HG02884 (cell line): ENCODE data around the gene FAM118A.
"Not testable (repeated sequence)": the region's sequence is repeated elsewhere in the genome, so short reads cannot be mapped to it uniquely, and the experiment has no call there.

Experiments used
- ATAC-seq: cut with Tn5 transposase; IDR thresholded peaks from one replicate; pipeline ENCODE4 v1.9.1; 2021; ENCODE audit warnings: mild to moderate bottlenecking, moderate library complexity; ENCODE audit not compliant: unreplicated experiment

FAM118A gene

DNA sequence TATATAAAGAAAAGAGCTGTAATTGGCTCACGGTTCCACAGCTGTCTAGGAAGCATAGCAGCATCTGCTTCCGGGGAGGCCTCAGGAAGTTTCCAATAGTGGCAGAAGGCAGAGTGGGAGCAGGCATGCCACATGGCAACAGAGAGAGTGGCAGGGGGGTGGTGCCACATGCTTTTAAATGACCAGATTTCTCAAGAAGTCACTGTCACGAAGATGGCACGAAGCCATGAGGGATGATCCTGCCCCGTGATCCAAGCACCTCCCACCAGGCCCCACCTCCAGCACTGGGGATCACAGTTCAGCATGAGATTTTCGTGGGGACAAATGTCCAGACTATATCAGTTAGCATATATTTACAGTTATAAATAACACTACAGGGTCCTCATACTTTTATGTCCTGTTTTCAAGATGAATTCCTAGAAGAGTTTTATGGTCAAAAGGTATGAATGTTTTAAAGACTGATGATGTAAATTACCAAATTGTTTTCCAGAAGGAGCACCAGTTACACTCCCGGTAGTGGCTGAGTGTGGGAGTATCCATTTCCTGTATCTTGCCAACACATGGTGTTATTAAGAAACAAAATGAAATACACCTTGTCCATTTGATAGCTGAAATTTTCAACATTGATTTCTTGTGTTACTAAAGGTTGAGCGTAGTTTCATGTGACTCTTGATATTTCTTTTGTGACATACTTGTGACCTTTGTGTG, 19.2 kb downstream of the FAM118A start:
- ATAC-seq: no peak

DNA sequence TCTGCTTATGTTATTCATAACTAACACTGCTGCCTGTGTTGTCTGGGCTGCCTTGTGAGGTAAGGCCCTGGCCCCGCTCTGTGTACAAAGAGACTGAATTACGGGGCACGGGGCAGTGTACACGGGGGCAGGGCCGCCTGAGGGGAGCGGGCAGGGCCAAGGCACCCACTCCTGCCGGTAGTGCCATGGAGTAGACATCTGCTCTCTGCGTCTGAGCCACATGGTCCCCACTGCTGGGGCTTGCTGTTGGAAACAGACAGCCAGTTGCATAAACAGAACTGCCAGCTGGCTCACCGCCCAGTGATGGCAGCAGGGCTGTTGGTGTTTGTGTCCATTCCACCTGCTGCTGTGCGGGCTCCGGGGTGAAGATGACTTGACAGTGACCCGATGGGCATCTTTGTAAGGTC, 19.8 kb downstream of the FAM118A start:
- ATAC-seq: no peak

DNA sequence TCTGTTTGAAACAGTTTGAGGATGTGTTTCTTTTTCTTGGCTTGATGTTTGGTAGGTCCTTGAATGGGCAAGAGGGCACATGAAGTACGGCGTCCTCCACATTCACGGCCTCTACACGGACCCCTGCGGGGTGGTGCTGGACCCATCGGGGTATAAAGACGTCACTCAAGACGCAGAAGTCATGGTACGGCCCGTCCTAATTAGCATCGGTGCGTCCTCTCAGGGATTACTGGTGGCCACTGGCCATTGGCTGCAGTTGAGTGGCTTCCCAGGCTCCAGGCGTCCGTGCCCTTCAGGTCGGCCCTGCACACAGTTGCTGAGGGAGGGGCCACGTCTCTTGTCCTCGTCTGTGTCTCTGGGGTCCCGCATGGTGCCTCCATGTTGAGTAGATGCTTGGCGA, 20.8 kb downstream of the FAM118A start:
- no peak for ATAC-seq

DNA sequence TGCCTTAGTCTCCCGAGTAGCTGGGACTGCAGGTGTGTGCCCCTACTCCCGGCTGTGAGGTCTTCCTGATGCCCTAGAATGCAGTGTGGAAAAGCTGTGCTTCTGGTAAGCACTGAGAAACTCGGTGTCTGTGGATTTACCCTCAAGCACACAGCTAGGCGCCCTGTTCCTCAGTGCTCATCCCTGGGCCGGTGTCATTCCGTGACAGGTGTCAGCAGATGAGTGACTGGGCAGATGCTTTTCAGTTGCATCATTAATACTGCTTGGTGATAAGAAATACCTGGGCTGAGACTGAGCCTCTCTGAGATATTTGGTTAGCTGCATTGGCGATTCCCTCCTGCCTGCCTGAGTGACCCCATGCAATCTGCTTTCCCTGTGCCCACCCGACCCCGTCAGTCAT, 21.8 kb downstream of the FAM118A start:
- no peak for ATAC-seq

DNA sequence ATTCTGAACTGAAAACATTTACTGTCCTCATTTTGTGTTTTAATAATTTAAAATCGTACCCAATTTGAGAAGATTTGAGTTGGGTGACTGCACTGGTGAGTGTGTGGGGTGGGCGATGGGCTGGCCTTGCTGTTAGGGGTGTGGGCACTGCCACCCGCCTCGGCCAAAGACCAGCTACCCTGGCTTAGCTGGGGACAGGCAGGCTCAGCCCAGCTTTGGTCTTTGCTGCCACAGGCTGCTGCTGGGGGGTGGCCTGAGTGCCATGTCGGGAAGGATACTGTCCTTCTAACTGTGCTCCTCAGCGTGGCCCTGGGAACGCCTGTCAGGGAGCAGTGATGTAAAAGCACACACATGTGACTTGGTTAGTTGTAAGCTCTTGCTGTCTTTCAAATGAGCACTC, 22.3 kb downstream of the FAM118A start:
- ATAC-seq: no peak

DNA sequence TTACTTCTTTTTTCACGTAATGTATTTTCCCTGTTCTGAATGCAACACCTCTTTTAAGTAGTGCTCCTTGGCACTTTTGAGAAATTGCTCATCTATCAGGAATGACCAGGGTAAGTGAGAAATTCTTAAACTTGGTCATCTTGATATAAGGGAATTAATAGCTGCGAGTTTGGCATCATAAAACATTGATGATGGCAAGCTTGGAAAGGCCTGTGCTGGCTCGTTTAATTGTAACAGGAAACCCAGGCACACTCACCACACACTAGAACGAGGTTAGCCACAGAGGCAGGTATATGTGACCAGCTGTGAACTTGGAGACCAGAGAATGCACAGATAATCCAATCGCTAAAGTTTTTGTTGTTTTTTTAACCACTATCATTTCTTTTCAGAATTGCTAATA, 24.3 kb downstream of the FAM118A start:
- no peak for ATAC-seq

DNA sequence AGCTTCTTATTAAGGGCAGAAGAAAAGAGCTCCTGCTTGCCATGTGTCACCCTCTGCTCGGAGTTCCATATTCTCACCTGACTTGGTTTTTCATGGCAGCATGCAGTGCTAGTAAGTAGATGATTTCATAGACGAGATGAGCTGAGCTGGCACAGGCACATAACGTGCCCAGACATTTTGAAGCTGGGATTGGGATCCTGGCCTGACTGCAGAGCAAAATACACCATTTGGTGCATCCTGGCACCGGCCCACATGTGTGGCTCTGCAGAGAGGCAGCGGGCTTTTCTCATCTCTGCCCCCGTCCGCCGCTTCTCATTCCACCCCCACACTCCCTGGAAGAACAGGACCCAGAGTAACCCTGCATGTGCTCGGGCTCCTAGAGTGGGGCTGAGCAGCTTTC, 24.8 kb downstream of the FAM118A start:
- no peak for ATAC-seq

DNA sequence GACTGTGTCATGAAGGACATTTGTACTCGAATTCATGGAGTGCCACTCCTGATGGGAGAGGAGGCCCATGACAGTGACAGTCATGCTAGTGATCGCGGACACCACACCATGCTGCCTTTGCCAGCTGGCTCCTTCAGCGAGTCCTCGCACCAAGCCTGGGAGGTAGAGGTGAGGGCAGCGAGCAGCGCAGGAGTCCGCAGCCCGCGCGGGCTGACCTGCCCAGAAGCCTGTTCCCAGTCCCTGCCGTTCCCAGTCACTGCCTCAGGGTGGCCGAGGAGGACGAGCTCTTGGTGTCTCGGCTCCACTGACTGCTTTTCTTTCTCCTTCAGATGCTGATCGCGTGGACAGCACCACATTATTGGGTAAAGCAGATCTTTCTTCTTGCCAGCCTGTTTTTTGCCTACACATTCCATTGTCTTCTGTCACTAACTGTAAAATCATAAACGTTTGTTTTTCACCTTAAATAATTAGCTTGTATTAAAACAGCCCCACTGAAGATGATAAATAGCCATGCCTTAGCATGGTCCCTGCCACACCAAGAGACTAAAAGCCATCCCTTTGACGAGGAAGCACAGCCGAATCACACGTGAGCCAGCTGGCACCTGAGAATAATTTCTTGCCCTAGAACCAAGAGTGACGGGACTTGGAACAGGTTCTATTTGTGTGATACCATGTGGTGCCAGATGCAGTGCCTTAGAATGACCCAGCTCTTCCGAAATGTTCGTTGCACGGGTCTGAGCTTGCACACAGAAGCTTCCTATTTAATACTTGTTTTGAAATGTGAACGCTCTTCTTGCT, 25.5 kb downstream of the FAM118A start:
- no peak for ATAC-seq

DNA sequence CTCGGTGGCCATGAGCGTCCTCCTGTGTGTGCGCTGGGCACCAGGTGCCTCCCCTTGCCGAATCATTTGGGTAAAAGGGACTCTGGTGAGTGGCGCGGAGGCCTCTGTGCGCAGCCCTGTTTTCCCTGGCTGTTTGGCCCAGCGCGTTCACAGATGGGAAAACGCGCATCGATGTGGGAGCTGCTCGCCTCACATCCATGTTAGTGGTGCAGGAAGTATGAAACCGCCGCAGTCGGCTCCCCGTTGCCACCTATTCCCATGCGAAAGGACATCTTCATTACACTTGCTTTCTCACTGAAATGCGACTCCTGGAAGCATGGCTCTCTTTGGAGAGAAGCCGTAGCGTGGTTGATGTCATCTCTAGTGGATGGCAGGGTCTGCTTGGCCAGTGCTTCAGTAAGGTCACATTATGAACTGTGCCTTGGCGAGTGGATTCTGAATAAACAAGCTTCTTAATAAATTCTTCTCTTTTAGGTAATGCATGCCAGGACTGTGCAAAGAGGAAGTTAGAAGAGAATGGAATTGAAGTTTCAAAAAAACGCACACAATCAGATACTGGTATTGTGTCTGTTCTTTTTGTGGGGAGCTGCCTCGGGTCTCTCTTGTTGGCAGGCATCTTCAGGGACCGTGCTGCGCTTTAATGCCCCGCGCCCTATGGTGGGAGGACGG, 26.3 kb downstream of the FAM118A start:
- no peak for ATAC-seq

DNA sequence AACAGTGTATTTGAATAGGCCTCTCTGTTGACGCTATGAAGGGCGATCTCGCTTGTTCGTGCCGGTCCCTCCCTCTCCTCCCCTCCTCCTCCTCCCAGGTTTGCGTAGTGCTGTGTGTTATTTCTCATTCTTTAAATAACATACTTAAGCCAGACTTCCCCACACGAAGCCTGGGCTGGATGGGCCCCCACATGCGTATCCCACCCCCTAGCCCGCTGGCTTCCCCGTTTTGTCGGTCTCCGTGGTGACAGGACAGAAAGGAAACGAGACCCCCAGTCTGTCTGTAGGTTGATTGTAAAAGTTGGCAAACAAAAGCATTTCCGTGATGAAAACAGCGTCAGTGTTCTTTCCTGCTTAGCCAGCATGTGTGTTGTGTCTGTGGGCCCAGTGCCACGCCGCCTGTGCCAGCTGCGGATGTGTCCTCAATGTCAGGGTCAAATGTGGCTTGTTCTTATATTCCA, 27.3 kb downstream of the FAM118A start:
- no peak for ATAC-seq

DNA sequence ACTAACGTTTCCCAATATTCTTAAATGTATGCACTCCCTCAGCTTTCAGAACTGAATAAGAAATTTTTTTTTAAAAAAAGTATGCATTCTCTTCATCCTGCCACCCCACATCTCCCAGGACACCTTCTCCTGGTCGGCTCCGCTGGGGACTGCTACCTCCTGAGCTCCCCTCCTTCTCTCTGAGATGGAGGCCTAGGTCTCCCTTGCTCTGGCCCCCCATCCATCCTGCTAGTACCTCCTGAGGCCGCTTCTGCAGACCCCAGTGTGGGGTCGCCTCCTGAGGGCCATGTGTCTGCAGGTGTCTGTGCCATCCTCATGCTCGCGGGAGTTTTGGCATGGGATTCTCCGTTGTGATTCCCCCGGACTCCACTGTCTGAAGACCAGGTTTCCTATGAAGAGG, 27.8 kb downstream of the FAM118A start:
- ATAC-seq: no peak

DNA sequence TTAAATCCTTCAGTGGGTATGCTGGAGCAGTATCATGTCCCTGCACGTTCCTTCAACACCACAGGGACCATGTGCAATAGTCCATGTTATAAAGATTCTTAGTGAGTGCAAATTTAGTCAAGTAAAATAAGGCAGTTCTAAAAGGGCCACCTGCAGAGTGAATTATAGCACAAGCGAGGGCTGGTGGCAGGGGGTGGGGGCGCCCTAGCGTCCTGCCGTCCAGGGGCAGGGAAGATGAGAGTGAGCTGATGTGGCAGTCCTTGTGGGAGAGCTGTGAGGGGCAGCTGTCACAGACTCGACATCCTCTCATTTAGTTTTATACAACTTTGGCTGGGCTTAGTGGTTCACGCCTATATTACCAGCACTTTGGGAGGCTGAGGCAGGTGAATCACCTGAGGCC, 29.1 kb downstream of the FAM118A start:
- no peak for ATAC-seq

DNA sequence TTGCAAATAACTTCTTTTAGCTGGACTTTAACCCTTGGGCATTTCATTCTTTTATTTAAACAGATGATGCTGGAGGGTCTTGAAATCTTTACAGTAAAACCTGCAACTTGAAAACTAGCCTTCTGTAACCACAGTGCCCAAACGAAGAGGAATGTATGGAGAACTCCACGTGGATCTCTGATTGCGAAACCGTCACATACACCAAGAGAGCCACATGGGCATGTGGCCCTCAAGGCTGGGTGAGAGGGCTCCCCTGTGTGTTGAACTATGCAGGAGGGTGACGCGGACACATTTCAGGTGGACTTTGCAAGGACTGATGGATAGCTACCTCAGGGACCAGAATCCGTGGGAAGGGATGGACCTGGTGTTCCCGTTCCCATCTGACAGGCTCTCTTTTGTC, 30.6 kb downstream of the FAM118A start:
- no peak for ATAC-seq

DNA sequence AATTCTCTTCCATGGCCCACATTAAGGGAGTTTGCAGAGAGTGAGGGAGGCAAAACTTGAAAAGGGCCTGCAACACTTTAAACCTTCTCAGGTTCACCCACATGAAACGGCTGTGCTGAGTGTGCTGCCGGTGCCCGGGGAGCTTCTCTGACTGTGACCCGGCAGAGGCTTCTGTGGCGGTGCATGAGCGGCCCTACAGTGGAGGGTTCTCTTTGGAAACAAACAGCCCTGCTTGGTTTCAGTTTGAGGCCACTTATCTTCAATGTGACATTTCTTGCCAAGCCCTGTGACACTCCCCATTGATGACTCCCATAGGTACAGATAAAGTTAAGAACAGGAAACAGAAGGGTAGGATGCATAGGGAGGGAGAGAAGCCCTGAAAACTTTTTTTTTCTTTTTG, 31.8 kb downstream of the FAM118A start:
- no peak for ATAC-seq

DNA sequence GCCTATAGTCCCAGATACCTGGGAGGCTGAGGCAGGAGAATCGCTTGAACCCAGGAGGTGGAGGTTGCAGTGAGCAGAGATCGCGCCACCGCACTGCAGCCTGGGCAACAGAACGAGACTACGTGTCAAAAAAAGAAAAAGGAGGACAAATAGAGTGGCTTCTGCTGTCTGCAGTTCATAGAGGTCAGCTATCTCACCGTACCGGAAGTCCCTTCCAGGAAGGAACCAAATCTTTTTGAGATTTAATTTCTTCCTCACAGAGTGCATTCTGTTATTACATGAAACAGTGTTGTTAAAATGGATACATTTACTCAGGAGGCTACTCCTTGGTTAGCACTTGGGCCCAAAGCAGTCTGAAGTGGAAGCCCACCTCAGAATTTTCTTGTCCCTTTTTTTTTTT, 33.4 kb downstream of the FAM118A start:
- no peak for ATAC-seq

DNA sequence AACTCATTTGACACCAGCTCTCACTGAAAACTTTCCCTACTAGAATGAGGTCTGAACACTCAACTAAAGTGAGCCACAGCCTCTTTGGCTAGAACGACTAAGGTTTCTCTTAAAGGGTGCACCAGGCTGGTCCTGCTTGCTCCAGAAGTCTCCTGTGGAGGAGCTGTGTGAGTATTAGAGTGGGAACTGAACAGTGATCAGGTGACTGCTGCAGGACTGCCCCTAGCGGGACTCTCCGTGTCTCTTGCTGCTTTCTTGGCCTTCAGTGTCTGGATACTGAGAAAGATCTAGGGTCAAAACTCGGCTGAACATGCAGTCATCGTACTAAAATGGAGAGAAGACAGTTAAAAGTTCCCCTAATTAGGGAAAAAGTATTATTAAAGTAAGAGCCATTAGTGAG, 34.6 kb downstream of the FAM118A start:
- ATAC-seq: no peak

DNA sequence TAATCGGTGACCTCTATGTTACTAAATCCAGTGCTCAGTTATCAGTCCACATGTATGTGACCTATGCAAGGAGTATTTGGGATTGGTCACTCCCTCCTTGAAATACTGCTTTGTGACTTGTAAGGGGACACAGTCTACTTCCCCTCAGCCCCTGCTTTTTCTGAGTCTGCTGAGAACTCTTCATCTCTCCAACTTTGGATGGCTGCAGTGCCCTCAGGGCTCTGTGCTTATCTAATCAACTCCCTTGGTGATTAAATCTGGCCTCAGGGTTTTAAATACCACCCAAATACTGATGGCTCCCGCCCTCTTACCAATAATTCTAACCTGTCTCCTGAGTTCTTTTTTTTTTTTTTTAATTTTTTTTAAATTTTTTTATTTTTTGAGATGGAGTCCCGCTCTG, 40.2 kb downstream of the FAM118A start:
- ATAC-seq: no peak

DNA sequence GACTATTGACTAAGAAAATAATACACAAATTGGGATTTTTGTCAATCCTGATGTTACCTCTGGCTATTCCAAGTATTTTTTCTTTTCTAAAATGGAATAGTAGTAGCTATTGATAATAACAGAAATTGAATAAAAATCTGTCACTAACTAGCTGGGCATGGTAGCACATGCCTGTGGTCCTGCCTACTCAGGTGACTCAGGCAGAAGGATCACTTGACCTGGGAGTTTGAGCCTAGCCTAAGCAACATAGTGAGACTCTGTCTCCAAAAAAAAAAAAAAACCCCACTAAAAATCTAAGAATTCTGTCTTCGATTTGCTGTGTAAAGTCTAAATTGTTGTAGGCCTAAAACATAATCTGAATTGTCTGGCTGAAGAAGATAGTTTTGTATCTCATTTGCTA, 42.2 kb downstream of the FAM118A start:
- ATAC-seq: no peak

DNA sequence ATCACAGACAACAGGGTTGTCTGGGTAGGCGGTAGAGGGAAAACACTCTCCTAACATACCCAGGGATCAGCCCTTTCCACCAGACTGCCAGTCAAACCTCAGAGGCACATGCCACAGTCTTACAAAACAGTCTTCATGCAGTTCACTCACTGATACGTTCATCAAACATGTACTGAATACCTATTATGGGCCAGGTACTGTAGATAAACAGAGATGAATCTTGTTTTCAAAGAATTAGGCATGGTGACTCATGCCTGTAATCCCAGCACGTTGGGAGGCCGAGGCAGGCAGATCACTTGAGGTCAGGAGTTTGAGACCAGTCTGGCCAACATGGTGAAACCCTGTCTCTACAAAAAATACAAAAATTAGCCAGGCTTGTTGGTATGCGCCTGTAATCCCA, 43.0 kb downstream of the FAM118A start:
- ATAC-seq: not testable (repeated sequence)

DNA sequence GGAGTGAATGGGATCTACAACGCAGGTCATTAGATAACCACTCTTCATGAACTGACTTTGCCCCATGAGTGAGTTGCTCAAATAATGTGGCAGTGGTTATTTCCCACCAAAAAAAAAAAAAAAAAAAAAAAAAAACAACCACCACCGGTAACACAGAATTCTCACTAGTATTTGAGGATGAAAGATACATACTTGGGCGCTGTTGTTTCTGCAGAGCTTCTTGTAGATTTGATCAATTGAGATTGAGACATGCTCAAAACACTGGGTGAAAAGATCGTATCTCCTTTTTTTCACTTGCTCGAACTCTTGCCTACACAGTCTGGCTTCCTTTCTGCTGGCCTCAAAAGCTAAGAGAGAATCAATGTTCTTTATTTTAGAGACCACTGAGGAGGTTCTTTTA, 44.1 kb downstream of the FAM118A start:
- ATAC-seq: no peak

DNA sequence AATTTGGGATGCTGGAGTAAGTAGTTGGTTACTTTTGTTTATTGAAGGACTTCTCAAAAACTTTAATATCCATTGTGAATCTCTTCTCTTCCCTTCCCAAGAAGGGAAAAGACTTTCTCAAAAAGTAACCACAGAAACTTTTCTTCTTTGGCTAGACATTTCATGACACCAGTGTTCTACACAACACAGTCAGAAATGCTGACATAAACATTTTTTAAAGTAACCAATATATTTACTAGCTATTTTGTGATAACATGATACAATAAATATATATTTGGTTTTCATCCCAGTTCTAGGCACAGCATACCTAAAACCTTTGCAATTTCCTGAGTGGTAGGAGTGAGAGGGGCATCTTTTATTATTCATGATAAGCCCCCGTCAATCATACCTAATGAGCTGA, 47.8 kb downstream of the FAM118A start:
- no peak for ATAC-seq

DNA sequence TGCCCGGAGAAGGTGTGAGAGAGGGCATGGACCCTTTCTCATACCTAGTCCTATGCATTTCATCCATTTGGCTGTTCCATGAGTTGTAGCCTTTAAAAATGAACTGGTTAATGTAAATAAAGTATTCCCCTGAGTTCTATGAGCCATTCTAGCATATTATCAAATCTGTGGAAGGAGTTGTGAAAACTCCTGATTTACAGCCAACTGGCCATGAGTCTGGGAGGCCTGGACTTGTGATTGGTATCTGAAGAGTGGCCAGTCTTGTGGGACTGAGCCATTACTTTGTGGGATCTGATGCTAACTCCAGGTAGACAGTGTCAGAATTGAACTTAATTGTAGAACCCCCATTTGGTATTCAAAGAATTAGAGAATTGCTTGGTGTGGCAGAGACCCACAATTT, 48.4 kb downstream of the FAM118A start:
- no peak for ATAC-seq
